H1 (cell line): Measurements from ENCODE around the gene C12orf42. TPM values are rescaled to one million over a fixed set of nuclear protein-coding genes. Genes with fewer than 3 reads are reported as not detected.

Experiments used
- CTCF ChIA-PET: fragments of 300-600 bp; sonication (Branson Sonifier 250); formaldehyde crosslinking; loops from one replicate; lab custom pipeline; 2021; ENCODE audit not compliant: partially characterized antibody; lab: Charles Lee
- POLR2A ChIA-PET: fragments of 300-600 bp; sonication (Branson Sonifier 250); formaldehyde crosslinking; loops from one replicate; lab custom pipeline; 2021; ENCODE audit warnings: inconsistent platforms; ENCODE audit not compliant: partially characterized antibody; lab: Charles Lee
- DNase-seq, 2 experiments: peaks; one replicate each; pipeline versions ENCODE4 v3.0.0 to v3.0.0-alpha.2; 2010 to 2022; ENCODE audit warnings: low spot score in 2 of 2, low read depth in 1 of 2, mixed read lengths in 1 of 2
- FAIRE-seq: peaks from 2 replicates; lab custom pipeline; 2011; peaks lifted over from hg19 to GRCh38; lab: Jason Lieb, UNC
- H2AFZ ChIP-seq: 2 replicates; pipeline ENCODE4 v1.8.1; 2012; ENCODE audit warnings: low read length, inconsistent platforms
- H2AK5ac ChIP-seq: 2 replicates; pipeline ENCODE4 v1.6.1; 2013; ENCODE audit warnings: low read depth, low read length
- H2BK120ac ChIP-seq: replicated peaks from 2 replicates; pipeline ENCODE3; 2013; ENCODE audit warnings: low read depth, low read length, inconsistent platforms
- H2BK12ac ChIP-seq: 2 replicates; pipeline ENCODE4 v1.6.1; 2013; ENCODE audit warnings: low read depth, low read length
- H2BK15ac ChIP-seq: 2 replicates; pipeline ENCODE4 v1.6.1; 2013; ENCODE audit warnings: low read length
- H2BK20ac ChIP-seq: 2 replicates; pipeline ENCODE4 v1.6.1; 2013; ENCODE audit warnings: low read length
- H2BK5ac ChIP-seq: 2 replicates; pipeline ENCODE4 v1.6.1; 2013; ENCODE audit warnings: low read depth, low read length
- H3K14ac ChIP-seq: 2 replicates; pipeline ENCODE4 v1.6.1; 2013; ENCODE audit warnings: inconsistent platforms; ENCODE audit not compliant: insufficient read length
- H3K18ac ChIP-seq: 2 replicates; pipeline ENCODE4 v1.6.1; 2013; ENCODE audit warnings: low read length; ENCODE audit errors: extremely low read depth
- H3K23ac ChIP-seq: 2 replicates; pipeline ENCODE4 v1.6.1; 2013; ENCODE audit warnings: inconsistent platforms; ENCODE audit not compliant: insufficient read length
- H3K23me2 ChIP-seq: 2 replicates; pipeline ENCODE4 v1.6.1; 2013; ENCODE audit warnings: low read depth, low read length
- H3K27ac ChIP-seq: 2 replicates; pipeline ENCODE4 v1.6.1; 2011; ENCODE audit warnings: low read depth, low read length, inconsistent platforms
- H3K27me3 ChIP-seq, 4 experiments: replicated peaks in 1 of 4; 1 replicate in 1 of 4; 2 replicates in 3 of 4; pipeline versions ENCODE4 v1.6.1 to v1.8.1; 2011 to 2013; ENCODE audit warnings: low read length in 3 of 4, mild to moderate bottlenecking in 3 of 4, inconsistent platforms in 2 of 4, mixed read lengths in 2 of 4, moderate library complexity in 1 of 4; ENCODE audit not compliant: control insufficient read depth in 3 of 4, insufficient read depth in 3 of 4; ENCODE audit errors: extremely low read depth in 1 of 4
- H3K36me3 ChIP-seq, 4 experiments: 2 replicates each; pipeline versions ENCODE4 v1.6.1 to v1.8.1; 2011 to 2013; ENCODE audit warnings: mild to moderate bottlenecking in 4 of 4, low read length in 3 of 4, moderate library complexity in 2 of 4, control low read depth in 1 of 4, inconsistent platforms in 1 of 4; ENCODE audit not compliant: insufficient read depth in 4 of 4, control insufficient read depth in 2 of 4
- H3K4ac ChIP-seq: replicated peaks from 2 replicates; pipeline ENCODE3; 2013; ENCODE audit warnings: low read length, low read depth, mixed read lengths, inconsistent platforms; ENCODE audit not compliant: insufficient read length
- H3K4me1 ChIP-seq, 4 experiments: replicated peaks in 1 of 4; 1 replicate in 1 of 4; 2 replicates in 3 of 4; pipeline versions ENCODE4 v1.6.1 to v1.8.1; 2011 to 2013; ENCODE audit warnings: low read length in 3 of 4, inconsistent platforms in 2 of 4, mixed read lengths in 1 of 4; ENCODE audit not compliant: insufficient read depth in 4 of 4, control insufficient read depth in 3 of 4
- H3K4me2 ChIP-seq, 2 experiments: 2 replicates each; pipeline versions ENCODE4 v1.6.1 to v1.8.1; 2011 to 2013; ENCODE audit warnings: low read depth in 2 of 2, low read length in 2 of 2, control low read depth in 1 of 2, inconsistent platforms in 1 of 2, mild to moderate bottlenecking in 1 of 2; ENCODE audit not compliant: insufficient read depth in 1 of 2
- H3K4me3 ChIP-seq, 4 experiments: fragments of 200-600, 300-600 bp in 1 of 4; sonication (generic), shearing (Covaris generic), sonication (Bioruptor Twin) in 1 of 4; 2 replicates each; pipeline versions ENCODE4 v1.5.1 to v1.8.1; 2011 to 2016; ENCODE audit warnings: low read length in 4 of 4, low read depth in 3 of 4, control low read depth in 2 of 4, inconsistent platforms in 2 of 4, mild to moderate bottlenecking in 2 of 4, mixed read lengths in 1 of 4, moderate library complexity in 1 of 4; ENCODE audit not compliant: insufficient read depth in 2 of 4; ENCODE audit errors: extremely low read depth in 1 of 4
- H3K56ac ChIP-seq: replicated peaks from 2 replicates; pipeline ENCODE3; 2013; ENCODE audit warnings: low read depth, mild to moderate bottlenecking, mixed read lengths, low read length, inconsistent platforms; ENCODE audit not compliant: insufficient read length
- H3K79me1 ChIP-seq: 2 replicates; pipeline ENCODE4 v1.6.1; 2013; ENCODE audit warnings: low read depth, low read length, control low read depth
- H3K79me2 ChIP-seq, 2 experiments: 2 replicates each; pipeline versions ENCODE4 v1.6.1 to v1.8.1; 2012 to 2013; ENCODE audit warnings: low read length in 2 of 2, mild to moderate bottlenecking in 2 of 2, inconsistent platforms in 1 of 2; ENCODE audit not compliant: insufficient read depth in 2 of 2, control insufficient read depth in 1 of 2
- H3K9ac ChIP-seq, 4 experiments: replicated peaks in 1 of 4; 1 replicate in 1 of 4; 2 replicates in 3 of 4; pipeline versions ENCODE4 v1.6.1 to v1.8.1; 2011 to 2013; ENCODE audit warnings: low read depth in 3 of 4, low read length in 3 of 4, control low read depth in 2 of 4, mild to moderate bottlenecking in 2 of 4, moderate library complexity in 2 of 4, inconsistent platforms in 1 of 4; ENCODE audit errors: extremely low read depth in 1 of 4
- H3K9me3 ChIP-seq, 2 experiments: 2 replicates each; pipeline versions ENCODE4 v1.6.1 to v1.8.1; 2012 to 2013; ENCODE audit warnings: mild to moderate bottlenecking in 2 of 2, moderate library complexity in 2 of 2, control low read depth in 1 of 2, inconsistent platforms in 1 of 2, low read depth in 1 of 2, low read length in 1 of 2, mixed read lengths in 1 of 2; ENCODE audit not compliant: insufficient read depth in 2 of 2
- H4K20me1 ChIP-seq, 2 experiments: replicated peaks in 1 of 2; 2 replicates each; pipeline versions ENCODE3 to v1.8.1; 2011 to 2013; ENCODE audit warnings: inconsistent platforms in 2 of 2, low read length in 2 of 2, mild to moderate bottlenecking in 1 of 2; ENCODE audit not compliant: insufficient read depth in 2 of 2, control insufficient read depth in 1 of 2
- H4K5ac ChIP-seq: 2 replicates; pipeline ENCODE4 v1.6.1; 2013; ENCODE audit warnings: low read length, low read depth, mixed read lengths, inconsistent platforms; ENCODE audit not compliant: insufficient read length
- H4K8ac ChIP-seq: 2 replicates; pipeline ENCODE4 v1.8.0; 2013; ENCODE audit warnings: mild to moderate bottlenecking, moderate library complexity, low read length, inconsistent platforms; ENCODE audit not compliant: insufficient read depth; ENCODE audit errors: extremely low read depth
- H4K91ac ChIP-seq: replicated peaks from 2 replicates; pipeline ENCODE3; 2013; ENCODE audit warnings: low read length, mixed read lengths, inconsistent platforms; ENCODE audit not compliant: insufficient read length
- HDAC2 ChIP-seq, 2 experiments: fragments of 300-600 bp in 1 of 2; sonication (generic) in 1 of 2; IDR thresholded peaks; 2 replicates each; pipeline ENCODE4 v1.6.1; 2011 to 2012; ENCODE audit warnings: low read depth in 2 of 2, low read length in 2 of 2, mild to moderate bottlenecking in 2 of 2, moderate library complexity in 2 of 2, borderline replicate concordance in 1 of 2, inconsistent platforms in 1 of 2
- JUN ChIP-seq: IDR thresholded peaks from 2 replicates; pipeline ENCODE4 v1.6.1; 2011; ENCODE audit warnings: low read depth, mild to moderate bottlenecking, improper control_type of control experiment, low read length
- JUND ChIP-seq: IDR thresholded peaks from 2 replicates; pipeline ENCODE4 v1.6.1; 2011; ENCODE audit warnings: mild to moderate bottlenecking, improper control_type of control experiment, low read length
- KDM4A ChIP-seq: IDR thresholded peaks from one replicate; pipeline ENCODE4 v1.7.1; 2012; ENCODE audit warnings: low read depth, mild to moderate bottlenecking, moderate library complexity, low read length, inconsistent platforms; ENCODE audit not compliant: severe bottlenecking
- KDM5A ChIP-seq: fragments of 200-600 bp; IDR thresholded peaks from 2 replicates; pipeline ENCODE4 v1.7.1; 2012; ENCODE audit warnings: mild to moderate bottlenecking, low read length, inconsistent platforms, mixed read lengths
- POLR2A ChIP-seq, 2 experiments: IDR thresholded peaks; 1 replicate in 1 of 2; 2 replicates in 1 of 2; pipeline ENCODE4 v1.6.1; 2011; ENCODE audit warnings: low read depth in 2 of 2, low read length in 2 of 2, mild to moderate bottlenecking in 2 of 2; ENCODE audit errors: control extremely low read depth in 1 of 2
- RBBP5 ChIP-seq: IDR thresholded peaks from 2 replicates; pipeline ENCODE4 v1.7.1; 2012; ENCODE audit warnings: low read depth, mild to moderate bottlenecking, inconsistent platforms, low read length, moderate library complexity, borderline replicate concordance
- RFX5 ChIP-seq: IDR thresholded peaks from 2 replicates; pipeline ENCODE4 v1.6.1; 2011; ENCODE audit warnings: low read depth, low read length, improper control_type of control experiment, borderline replicate concordance
- WGBS, 2 experiments: shearing (Covaris generic) in 1 of 2; methylation state at CpG; one replicate each; pipeline versions ENCODE4 v1.1.6 to v1.1.7; 2013 to 2015; ENCODE audit warnings: low lambda C conversion rate in 2 of 2, mixed read lengths in 2 of 2, inconsistent platforms in 1 of 2, low coverage in 1 of 2, missing lambda C conversion rate in 1 of 2; ENCODE audit not compliant: insufficient replicate concordance in 2 of 2, insufficient coverage in 1 of 2, insufficient read length in 1 of 2; ENCODE audit errors: extremely low coverage in 1 of 2, missing lambda C conversion rate in 1 of 2; 5-methylcytosine and 5-hydroxymethylcytosine counted together
- polyA plus RNA-seq, 7 experiments: library from polyadenylated mRNA; depleted of rRNA in 3 of 7; stranded (reverse) in 5 of 7; unstranded in 2 of 7; fragments of >200 nt in 5 of 7; fragments of 200-250 nt in 2 of 7; gene quantifications; 1 replicate in 5 of 7; 2 replicates in 1 of 7; 4 replicates in 1 of 7; pipeline versions ENCODE4 v1.2.1 to v1.2.3, GENCODE V29; 2011 to 2013; ENCODE audit warnings: missing spikeins in 2 of 7, mixed read lengths in 2 of 7
- total RNA-seq: library from RNA; stranded (reverse); fragmentation: NEBNext Ultra II Directional; extraction: Animal tissue kit (Norgen Biotek cat#: 25700); gene quantifications from 2 replicates; pipeline ENCODE4 v1.2.1, GENCODE V29; 2021
- TF ChIP-seq, protein P1 (sequence below): IDR thresholded peaks from 2 replicates; pipeline ENCODE4 v1.6.1; 2011; ENCODE audit warnings: low read length, improper control_type of control experiment
- TF ChIP-seq, protein P2 (sequence below), 3 experiments: IDR thresholded peaks; 1 replicate in 2 of 3; 2 replicates in 1 of 3; pipeline versions ENCODE4 v1.5.1 to v1.6.1; 2011; ENCODE audit warnings: low read length in 3 of 3, mild to moderate bottlenecking in 3 of 3, inconsistent platforms in 2 of 3, low read depth in 1 of 3, moderate library complexity in 1 of 3; ENCODE audit not compliant: insufficient read depth in 1 of 3; ENCODE audit errors: control extremely low read depth in 1 of 3

The C12orf42 gene
- total and polyA plus RNA-seq, 2 of the 8 experiments (the other 6 are each of a cell fraction or from before 2014, with no cell fraction given): 0.05 TPM; not detected in 1

DNA sequence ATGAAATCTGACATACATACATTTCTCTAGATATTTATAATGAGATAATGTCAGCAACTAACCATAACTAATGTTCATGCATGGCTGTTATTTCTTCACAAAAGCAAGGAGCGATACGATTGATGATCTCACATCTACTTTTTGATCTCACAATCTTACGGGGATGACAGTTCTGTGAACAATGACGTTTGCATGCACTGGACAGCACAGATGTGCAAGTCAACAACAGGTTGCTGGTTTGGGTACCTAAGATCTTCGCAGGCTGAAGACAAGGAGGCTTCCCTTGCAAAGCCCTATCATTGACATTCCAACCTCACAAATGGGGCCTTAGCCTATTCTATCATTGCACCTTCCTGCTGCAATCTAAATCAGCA, 53.6 kb downstream of the C12orf42 start:
- Histone ChIP-seq H4K20me1 (no peaks in the 10 kb centered on the region), H3K4me3 (no peak overlapping the region), H3K14ac (no peak overlapping the region), H3K4me1 (peaks cover 0 to 6% (median 3%) of the 10 kb centered on the region in 4 experiments; a peak in 3 of 7 replicates), H2AK5ac (no peak overlapping the region), H3K23ac (no peak overlapping the region), H2BK120ac (no peak overlapping the region), H3K23me2 (no peaks in the 10 kb centered on the region), H4K5ac (no peak overlapping the region), H2BK5ac (no peak overlapping the region), H3K9ac (no peak overlapping the region), H4K8ac (no peak overlapping the region), H2AFZ (no peak overlapping the region), H3K79me1 (no peaks in the 10 kb centered on the region), H4K91ac (no peak overlapping the region), H3K18ac (no peak overlapping the region), H3K56ac (no peak overlapping the region), H3K36me3 (no peaks in the 10 kb centered on the region; a peak in 1 of 8 replicates), H3K4me2 (no peak overlapping the region), H3K27me3 (no peaks in the 10 kb centered on the region), H3K27ac (no peak overlapping the region), H3K79me2 (no peaks in the 10 kb centered on the region), H2BK15ac (no peak overlapping the region), H2BK12ac (no peak overlapping the region), H3K4ac (no peak overlapping the region), H3K9me3 (no peaks in the 10 kb centered on the region), H2BK20ac (no peak overlapping the region)
- FAIRE-seq: no peak
- POLR2A ChIA-PET: no interaction called here
- CTCF ChIA-PET: no interaction called here
- TF ChIP-seq POLR2A (IDR thresholded peaks at IDR 0.05; ENCODE audit: control extremely low read depth in 1 of 2, low read depth in 2 of 2, low read length in 2 of 2) (no peak), KDM5A (no peak), KDM4A (no peak), JUN (no peak), HDAC2 (IDR thresholded peaks at IDR 0.05; ENCODE audit: borderline replicate concordance in 1 of 2, low read depth in 2 of 2, low read length in 2 of 2) (no peak), JUND (no peak), RFX5 (no peak), RBBP5 (no peak)
- TF ChIP-seq, protein P1, sequence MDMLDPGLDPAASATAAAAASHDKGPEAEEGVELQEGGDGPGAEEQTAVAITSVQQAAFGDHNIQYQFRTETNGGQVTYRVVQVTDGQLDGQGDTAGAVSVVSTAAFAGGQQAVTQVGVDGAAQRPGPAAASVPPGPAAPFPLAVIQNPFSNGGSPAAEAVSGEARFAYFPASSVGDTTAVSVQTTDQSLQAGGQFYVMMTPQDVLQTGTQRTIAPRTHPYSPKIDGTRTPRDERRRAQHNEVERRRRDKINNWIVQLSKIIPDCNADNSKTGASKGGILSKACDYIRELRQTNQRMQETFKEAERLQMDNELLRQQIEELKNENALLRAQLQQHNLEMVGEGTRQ: no peak
- TF ChIP-seq, protein P2, sequence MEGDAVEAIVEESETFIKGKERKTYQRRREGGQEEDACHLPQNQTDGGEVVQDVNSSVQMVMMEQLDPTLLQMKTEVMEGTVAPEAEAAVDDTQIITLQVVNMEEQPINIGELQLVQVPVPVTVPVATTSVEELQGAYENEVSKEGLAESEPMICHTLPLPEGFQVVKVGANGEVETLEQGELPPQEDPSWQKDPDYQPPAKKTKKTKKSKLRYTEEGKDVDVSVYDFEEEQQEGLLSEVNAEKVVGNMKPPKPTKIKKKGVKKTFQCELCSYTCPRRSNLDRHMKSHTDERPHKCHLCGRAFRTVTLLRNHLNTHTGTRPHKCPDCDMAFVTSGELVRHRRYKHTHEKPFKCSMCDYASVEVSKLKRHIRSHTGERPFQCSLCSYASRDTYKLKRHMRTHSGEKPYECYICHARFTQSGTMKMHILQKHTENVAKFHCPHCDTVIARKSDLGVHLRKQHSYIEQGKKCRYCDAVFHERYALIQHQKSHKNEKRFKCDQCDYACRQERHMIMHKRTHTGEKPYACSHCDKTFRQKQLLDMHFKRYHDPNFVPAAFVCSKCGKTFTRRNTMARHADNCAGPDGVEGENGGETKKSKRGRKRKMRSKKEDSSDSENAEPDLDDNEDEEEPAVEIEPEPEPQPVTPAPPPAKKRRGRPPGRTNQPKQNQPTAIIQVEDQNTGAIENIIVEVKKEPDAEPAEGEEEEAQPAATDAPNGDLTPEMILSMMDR (IDR thresholded peaks at IDR 0.05; ENCODE audit: control extremely low read depth in 1 of 3, insufficient read depth in 1 of 3, low read depth in 1 of 3, low read length in 3 of 3): no peak
- WGBS, 2 experiments: 86% methylated on average over 5 of the region's 5 CpGs; no CpG with 5 or more reads in 1 of the 2 experiments
- no peak for DNase-seq
